DMS53 (cell line): ENCODE data around the gene LRRC4B.

Experiments
- DNase-seq: peaks from one replicate; lab custom pipeline; 2025; lab: John Stamatoyannopoulos, UW

The LRRC4B gene

DNA sequence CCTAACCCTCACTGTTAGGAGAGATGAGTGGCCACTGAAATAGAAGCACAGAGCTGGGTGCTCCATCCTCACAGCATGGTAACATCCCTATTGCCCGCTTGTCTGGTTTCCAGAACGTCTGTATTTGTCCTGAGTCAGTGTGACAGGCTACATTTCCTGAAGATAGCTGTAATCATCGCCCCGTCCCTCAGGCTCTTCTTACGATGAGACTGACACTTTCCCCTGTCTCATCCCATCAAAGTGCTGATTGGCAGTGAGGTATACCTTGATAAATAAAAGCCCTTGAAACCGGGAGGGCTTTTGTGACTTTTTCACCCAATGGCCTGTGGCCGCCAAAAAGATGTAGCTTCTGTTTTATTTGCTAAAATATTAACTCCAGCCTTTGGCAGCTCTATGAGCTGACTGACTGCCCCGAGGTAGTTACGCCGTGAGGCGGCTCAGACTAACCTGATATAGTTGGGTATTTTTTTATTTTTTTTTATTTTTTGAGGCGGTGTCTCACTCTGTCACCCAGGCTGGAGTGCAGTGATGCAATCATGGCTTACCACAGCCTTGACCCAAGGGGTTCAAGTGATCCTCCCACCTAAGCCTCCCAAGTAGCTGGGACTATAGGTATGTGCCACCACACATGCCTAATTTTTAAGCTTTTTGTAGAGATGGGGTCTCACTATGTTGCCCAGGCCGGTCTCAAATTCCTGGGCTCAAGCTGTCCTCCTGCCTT, 5.7 kb upstream of the LRRC4B start:
- DNase-seq, result no peak

DNA sequence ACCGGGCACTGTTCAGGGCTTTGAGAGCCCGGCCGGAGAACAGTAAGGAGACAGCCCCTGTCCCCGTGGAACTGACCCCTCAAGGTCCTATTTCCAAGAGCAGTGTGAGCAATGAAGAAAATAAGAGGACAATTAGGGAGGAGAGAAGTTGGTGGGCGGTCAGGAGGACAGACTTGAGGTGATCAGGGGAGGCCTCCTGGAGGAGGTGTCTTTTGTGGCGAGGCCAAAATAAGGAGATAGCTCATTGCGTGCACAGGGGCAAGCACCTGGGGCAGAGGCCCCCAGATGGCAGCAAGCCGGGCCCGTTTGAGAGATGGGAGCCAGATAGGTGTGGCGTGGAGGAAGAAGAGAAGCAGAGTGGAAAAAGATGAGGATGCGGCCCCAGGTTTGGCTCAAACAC, 2.8 kb upstream of the LRRC4B start:
- no peak for DNase-seq

DNA sequence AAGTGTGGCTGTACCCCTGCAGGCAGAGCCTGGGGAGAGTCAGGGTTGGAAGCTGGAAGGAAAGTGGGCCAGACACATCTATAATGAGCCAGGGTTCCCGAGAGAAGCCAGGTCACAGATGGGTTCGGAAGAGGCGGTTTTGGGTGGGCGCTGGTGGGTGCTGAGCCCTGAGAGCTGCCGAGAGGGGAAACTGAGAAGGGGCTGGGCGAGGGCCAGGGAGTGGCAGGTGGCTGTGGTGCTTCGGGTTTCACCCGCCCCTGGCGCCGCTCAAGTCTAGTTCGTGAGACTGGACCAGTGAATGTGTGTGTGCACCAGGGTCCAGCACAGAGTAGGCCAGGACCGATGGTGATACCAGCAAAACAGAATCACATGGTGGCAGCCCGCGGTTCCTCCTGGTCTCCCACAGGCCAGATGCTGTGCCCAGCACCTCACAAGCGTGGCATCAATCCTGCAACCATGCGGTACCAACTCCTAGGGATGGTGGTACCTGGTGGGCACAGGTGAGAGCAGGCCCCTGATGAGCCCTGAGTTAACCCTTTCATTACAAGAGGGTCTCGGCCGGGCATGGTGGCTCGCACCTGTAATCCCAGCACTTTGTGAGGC, 1.8 kb upstream of the LRRC4B start:
- DNase-seq, result no peak

DNA sequence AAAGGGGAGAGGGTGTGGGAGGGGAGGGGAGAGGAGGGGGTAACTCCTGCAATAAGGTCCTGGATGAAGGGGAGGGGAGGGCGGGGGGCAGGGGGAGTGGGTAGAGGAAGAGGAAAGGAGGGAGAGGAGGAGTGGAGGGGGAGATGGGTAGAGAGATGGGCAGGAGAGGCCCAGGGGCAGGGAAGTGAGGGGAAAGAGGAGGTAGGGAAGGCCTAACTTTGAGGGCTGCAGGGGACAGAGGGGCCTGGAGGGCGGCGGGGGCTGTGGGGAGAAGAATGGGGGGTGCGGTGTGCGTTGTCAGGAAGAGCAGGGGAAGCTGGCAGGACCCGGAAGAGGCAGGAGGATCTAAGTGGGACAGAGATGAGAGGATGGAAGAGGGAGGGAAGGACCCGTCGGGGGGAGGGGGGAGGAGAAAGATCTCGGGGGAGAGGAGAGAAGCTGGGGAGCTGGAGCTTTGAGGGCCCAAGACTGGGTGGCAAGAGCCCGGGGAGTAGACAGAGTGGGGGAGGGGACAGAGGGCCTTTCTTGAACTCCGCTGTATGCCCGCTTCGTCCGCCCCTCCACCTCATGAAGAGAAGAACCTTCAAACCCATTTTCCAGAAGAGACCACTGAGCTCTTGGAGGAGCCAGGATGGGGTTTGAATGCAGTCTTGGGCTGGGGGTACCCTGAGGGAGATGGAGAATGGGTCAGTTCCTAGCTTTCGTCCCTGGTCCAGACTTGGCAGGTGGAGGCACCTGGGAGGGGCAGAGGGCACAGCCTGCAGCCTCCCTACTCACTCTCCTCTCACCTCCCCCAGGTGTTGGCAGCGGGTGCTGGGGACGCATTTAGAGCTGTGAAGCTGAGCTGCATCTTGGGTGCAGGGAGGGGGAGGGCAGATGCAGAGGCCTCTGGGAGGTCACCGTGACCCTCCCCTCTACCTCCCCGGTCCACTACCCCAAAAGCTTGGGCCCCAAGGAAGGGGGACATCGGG, 778 bp upstream of the LRRC4B start:
- DNase-seq, result no peak

DNA sequence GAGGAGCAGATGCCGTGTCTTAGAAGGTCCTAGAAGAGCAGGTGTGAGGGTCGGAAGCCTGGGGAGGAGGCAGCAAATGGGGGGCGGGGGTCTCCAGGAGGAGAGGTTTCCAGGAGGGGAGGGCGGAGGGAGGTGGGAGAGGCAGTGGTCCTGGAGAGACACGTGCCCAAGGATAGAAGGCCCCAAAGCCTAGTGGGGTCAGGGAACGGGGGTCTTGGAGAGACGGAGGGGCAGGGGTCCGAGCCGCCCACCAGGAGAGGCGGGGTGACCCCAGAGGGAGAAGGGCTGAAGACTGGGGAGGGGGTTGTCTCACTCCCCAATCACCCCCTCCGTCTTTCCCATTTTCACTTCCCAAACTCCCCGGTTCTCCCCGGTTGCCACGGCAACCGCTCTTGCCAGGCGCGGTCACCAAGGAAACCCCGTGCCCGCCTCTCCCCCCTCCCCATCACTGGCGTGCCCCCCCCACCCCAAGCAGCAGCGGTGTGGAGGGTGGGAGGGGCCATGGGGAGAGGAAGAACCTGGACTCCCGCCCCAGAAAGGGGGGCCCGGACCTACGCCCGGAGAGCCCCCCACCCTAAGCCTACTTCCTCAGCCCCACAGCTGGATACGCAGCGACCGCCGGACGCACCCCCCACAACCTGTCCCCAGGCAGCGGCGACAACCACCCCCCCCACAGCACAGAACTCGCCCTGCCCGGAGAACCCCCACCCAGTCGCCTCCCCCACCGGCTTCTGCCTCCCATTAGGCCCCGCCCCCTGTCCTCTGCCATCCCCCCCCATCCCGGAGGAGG, 988 bp downstream of the LRRC4B start:
- peak; percentile 19 for DNase-seq

DNA sequence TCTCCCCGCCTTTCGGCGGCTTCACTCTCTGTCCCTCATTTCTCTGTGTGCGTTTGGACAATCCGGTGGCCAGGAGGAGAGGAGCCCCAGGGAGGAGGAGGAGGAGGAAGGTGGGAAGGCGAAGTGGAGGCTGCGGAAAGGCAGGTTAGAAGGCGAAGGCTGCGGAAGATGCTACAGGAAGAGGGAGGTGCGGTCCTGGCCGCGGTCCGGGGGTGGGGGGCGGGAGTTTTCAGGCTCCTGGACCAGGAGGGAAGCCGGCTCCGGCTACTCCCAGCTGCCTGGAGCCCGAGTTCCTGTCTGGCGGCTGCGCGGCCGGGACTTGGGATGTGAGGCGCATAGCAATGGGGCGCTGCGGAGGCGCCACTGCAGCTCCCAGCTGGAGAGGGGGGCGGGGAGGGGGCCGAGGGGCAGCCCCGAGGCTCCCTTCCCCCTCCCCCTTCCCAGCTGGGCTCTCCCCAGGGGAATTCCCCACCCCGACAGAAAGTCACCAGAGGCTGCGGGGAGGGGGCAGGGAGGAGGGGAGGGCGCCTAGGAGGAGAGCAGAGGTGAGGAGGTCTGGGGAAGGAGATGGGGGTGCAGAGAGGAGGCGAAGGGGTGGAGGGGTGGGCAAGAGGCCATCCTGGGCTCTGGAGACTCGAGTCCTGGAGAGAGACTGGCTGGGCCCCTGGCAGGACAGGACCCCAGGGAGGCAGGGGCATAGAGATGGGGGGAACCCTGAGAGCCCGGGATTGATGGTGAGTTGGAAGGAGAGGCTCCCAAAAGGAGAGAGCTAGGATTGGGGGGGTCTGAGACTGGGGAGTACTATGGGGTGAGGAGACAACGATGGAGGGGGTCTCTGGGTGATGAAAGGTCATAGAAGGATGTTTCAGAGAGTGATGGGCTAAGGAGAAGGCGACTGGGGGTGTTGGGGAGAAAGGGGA, 2.0 kb downstream of the LRRC4B start:
- no peak for DNase-seq

DNA sequence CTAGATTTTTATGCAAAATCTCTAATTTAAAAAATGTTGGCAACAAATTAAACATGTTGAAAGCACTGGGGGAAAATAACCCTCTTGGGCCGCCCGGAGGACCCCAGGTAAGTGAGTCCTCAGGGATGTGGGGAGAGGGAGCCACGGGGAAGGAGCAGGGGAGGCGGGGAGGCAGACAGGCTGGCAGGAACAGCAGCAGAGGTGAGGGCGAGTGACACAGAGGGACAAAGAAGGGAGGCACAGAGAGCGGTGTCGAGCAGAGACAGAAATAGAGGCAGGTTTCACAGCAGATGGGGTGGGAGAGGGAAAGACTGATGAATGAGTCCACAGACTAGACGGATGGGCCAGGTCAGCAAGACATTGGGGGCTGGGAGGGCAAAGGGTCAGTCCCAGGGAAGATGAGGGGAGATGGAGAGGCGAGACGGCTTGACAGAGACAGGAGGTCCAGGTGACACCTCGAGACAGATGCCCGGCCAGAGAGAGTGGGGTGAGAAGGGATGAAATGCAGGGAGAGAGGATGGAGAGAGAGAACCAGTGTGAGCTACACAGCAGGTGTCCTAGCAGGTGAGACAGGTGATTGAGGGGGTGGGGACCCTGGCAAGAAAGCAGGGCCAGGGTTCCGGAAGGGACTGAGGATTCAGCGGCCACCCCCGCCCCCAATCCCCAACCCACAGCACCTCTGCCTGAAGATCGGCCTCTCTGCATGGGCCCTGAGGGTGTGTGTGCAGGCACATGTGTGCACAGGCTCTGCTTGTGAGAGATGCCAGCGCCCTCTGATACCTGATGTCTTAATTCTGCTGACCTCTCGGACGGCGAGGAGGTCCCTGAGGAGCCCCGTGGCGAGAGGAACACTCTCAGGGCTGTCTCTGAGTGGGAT, 3.8 kb downstream of the LRRC4B start:
- DNase-seq, result no peak

DNA sequence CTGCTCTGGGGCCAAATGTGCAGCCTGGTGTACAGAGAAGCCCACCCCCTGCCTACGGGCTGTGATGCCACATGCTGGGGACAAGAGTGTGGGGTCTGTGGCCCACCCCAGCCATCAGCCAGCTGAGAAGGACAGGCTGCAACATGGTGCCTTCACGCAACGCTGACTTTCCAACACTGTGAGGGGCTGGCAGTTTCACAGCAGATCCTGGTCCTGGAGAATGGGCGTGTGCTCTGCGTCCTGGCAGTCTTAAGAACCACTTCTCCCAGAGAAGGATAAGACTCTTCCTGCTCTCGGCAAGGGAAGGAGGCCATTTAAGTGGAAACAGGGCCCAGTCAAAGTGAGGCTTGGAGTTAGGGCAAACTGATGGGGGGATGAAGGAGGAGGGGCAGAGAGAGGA, 4.6 kb downstream of the LRRC4B start:
- DNase-seq, result no peak

DNA sequence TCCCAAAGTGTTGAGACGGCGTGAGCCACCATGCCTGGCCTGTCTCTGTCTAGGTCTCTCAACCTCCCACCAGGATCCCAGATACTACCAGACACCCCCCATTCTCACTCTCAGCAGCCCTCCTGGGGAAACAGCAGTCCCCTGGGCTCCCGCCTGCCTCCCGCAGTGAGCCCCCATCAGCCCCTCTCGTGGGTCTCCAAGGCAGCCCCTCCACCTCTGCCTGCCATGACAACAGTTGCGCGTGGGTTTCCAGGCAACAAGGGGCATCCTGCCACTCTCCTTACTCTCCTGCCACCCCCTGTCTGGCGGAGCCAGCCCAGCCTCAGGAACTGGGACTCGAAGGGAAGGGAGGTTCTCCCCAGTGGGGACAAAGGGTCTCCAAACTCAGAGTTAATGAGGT, 5.2 kb downstream of the LRRC4B start:
- no peak for DNase-seq

DNA sequence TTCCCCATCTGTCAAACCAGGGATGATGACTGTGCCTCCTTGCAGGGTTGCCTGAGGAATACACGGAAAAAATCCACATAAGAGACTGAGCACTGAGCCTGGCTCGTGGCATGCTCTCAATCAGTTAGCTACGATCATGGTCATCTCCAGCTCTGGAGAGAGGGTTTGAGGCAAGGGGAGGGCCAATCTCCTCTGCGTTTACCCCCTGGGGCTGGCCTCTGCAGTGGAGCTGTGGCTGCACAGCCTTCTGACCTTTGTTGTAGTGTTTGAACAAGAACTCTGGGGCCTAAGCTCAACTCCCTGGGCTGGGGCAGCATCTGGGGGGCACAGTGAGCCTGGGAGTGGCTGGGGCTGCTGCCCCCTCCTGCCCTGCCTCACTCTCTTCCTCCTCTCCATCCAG, 5.9 kb downstream of the LRRC4B start:
- DNase-seq, result no peak

DNA sequence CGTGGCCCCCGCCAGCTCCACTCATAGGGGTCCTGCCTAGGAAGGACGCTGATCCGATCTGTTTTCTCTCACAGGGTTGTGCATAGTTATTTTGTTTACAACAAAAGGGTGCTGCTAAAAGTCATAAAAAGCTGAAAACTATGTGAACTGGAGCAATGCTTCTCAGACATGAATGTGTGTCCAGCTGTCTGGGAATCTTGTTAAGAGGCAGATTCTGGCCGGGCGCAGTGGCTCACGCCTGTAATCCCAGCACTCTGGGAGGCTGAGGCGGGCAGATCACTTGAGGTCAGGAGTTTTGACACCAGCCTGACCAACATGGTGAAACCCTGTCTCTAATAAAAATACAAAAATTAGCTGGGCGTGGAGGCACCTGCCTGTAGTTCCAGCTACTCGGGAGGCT, 8.6 kb downstream of the LRRC4B start:
- no peak for DNase-seq

DNA sequence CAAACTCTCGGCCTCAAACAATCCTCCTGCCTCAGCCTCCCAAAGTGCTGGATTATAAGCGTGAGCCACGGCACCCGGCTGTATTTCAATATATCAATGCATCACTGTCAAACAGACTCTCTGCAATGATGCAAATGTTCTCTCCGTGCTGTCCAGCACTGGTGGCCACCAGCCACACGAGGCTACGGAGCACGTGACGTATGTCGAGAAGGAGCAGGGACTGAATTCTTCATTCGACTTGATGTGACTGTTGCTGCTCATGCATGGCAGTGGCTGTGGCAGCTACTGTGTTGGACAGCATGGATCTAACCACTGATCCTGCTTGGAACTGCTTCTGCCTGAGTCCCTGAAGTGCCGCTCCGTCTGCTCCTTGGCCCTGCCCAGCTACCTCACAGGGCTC, 9.8 kb downstream of the LRRC4B start:
- DNase-seq, result no peak

DNA sequence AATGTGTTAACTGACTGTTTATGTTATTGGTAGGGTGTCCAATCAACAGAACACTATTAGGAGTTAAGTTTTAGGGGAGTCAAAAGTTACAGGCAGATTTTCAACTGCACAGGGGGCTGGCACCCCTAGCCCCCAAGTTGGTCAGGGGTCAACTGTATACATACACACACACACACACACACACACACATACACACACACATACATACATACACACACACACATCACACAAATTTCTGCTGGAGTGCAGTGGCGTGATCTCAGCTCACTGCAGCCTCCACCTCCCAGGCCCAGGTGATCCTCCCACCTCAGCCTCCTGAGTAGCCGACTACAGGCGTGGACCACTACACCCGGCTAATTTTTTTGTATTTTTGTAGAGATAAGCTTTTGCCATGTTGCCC, 10.2 kb downstream of the LRRC4B start:
- DNase-seq, result no peak

DNA sequence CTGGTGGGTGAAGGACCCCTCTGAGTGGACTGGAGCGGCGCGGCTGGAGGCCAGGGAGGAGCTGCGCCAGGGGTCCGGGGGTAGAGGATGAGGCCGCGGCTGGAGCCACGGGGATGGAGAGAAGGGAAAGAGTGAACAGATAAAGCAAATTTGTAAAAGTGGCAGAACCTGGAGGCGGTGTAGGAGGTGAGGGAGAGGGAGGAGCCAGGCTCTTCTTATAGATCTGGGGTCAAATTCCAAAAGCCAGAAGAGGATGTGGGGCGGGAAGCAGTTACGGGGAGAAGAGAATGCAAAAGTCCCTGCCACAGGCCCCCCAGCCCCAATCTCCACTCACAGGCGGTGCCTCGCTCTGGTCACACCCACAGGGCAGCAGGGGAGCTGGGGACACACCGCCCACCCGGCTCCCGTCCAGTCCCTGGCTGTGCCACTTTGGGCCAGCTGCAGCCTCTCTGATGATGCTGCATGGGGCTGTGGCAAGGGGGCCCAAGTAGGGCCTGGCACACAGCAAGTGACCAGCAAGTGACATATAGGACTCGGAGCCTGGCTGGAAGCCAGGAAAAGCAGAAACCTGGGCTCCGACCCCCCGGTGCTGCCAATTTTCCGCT, 11.1 kb downstream of the LRRC4B start:
- DNase-seq, result no peak

DNA sequence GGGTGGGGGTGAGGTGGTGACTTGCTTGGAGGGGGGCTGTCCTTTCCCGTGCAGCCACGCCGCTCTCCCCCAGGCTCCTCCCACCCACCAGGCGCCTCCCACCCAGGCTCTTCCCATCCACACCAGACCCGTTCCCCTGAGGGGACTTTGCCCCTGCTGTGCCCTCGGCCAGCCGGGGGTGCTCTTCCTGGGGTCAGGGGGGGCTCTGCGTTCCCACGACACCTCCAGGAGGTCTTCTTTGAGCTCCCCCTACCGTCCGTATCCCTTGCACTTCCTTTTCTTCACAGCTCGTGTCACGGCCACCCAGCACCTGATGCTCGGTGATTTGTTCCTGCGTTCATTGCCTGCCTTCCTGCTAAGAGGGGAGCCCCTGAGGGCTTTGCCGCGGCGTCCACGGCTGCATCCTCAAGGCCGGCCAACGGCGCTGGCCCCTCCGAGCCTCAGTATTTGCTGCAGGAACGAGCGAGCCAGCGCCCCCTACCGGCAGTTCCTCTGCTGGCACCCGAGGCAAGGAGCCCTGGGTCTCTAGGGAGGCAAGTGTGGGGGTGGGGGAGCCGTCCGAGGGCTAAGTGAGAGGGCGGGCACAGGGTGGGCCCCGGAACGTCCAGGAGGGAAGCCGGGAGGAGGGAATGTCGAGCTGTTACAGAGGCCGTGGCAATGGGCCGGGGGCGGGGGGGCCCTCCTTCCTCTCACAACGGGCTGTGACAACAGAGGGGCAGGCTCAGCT, 11.8 kb downstream of the LRRC4B start:
- peak; percentile 46 for DNase-seq

DNA sequence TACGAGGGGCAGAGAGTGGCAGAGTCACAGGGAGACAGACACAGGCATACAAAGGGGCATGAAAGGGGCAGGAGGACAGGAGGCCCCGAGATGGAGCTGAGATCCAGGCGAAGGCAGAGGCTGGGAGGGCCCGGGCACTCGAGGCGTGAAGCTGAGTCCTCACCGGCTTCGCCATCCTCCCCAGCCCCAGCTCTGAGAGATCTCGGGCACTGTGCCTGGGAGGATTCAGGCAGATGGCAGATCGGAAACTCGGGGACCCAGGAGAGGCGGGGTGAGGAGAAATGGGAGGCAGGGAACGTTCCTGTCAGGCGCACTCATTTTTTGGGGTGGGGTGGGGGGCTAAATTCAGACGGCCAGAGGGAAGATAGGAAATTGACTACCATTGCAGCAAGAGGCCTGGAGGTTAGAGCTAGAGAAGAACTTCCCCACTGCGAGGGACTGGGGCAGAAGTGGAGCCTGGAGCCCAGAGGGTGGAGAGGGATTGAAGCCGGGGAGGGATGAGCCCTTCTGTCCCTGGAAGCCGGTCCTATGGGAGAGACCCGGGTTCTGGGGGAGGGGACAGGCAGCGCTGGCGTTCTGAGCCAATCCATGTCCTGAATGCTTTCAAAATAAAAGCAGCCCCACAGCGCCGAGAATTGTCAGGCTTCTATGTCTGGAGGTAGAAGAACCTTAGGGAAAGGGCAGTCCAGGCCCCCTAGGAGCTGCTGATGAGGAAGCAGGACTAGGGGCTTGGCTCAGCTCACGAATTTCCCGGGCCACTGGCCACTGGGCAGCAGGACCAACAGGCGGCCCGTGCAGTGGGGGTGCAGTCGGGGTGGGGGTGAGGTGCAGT, 12.6 kb downstream of the LRRC4B start:
- no peak for DNase-seq

DNA sequence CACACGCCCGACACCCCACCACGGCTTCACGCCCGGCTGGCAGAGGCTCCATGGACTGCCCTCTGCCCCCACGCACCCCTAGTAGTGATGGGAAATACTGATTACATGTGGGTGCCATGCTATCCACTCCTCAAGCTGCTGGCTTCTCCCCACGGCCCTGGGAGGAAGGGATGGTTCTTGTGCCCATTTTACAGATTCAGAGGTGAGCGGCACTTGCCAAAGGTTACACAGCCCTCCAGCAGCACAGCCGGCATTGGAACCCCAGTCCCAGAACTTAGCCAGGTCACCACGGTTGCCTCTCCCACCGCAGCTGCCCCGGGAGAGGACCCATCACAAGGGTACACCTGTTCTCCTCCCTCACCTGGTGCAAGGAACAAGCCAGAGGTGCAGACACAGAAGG, 13.2 kb downstream of the LRRC4B start:
- no peak for DNase-seq

DNA sequence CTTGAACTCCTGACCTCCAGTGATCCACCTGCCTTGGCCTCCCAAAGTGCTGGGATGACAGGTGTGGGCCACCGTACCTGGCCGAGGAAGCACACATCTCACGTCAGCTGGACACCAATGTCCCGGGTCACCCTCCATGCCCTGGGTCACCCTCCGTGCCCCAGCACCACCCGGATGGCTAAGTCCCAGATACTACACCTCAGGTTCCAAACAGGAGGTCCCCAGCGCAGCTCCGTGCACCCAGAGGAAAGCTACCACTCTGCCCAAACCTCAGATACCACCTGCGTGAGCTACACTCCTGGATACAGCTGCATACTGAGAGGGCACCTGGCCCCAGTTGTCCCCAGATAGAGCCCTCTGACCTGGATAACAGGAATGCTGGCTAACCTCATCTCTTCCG, 14.0 kb downstream of the LRRC4B start:
- DNase-seq, result no peak
